Stimulated activated CD8-positive, alpha-beta memory T cell treated with anti-CD3 and anti-CD28 coated beads, Interleukin-12 subunit alpha, Interleukin-12 subunit beta, amount 100 ng/mL, for 24 hours (primary cell): ENCODE data around the gene ZNF683.
"Not testable (repeated sequence)": the region's sequence is repeated elsewhere in the genome, so short reads cannot be mapped to it uniquely, and the experiment has no call there.

Experiments
- DNase-seq: peaks from one replicate; pipeline ENCODE4 v3.0.0-alpha.2; 2020; ENCODE audit errors: extremely low read depth

ZNF683 gene

DNA sequence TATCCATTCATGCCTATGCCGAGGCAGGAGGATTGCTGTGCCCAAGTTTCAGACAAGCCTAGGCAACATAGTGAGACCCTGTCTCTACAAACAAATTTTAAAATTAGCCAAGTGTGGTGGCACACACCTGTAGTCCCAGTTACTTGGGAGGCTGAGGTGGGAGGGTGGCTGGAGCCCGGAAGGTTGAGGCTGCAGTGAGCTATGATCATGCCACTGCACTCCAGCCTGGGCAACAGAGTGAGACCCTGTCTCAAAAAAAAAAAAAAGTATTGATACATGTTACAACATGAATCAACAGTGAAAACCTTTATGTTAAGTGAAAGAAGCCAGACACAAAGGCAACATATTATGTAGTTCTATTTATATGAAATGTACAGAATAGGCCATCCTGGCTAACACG is 12.5 kb upstream of the ZNF683 start:
- DNase-seq, result not testable (repeated sequence)

DNA sequence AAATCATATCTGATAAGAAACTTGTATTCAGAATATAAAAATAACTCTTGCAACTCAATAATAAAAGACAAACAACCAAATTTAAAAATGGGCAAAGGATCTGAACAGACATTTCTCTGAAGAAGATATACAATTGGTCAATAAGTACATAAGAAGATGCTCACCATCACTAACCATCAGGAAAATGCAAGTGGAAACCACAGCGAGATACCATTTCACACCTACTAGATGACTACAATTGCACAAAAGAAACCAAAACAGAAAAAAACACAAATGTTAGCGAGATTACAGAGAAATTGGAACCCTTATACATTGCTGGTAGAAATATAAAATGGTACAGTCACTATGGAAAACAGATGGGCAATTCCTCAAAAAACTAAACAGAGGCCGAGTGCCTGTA is 11.5 kb upstream of the ZNF683 start:
- DNase-seq, result no peak

DNA sequence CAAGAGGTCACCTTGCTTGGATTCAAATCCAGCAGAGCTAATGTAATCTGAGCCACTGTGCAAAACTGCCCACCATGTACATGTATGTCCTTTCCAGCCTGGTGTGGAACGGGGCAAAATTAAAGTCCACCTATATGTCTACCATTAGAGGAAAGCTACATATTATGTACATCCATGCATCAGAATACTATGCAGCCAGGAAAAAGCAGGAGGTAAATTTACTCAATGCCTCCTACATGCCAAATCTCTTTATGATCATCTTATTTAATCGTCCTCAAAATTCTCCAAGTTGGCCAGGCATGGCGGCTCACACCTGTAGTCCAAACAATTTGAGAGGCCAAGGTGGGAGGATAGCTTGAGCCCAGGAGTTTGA is 6.3 kb upstream of the ZNF683 start:
- DNase-seq, result no peak

DNA sequence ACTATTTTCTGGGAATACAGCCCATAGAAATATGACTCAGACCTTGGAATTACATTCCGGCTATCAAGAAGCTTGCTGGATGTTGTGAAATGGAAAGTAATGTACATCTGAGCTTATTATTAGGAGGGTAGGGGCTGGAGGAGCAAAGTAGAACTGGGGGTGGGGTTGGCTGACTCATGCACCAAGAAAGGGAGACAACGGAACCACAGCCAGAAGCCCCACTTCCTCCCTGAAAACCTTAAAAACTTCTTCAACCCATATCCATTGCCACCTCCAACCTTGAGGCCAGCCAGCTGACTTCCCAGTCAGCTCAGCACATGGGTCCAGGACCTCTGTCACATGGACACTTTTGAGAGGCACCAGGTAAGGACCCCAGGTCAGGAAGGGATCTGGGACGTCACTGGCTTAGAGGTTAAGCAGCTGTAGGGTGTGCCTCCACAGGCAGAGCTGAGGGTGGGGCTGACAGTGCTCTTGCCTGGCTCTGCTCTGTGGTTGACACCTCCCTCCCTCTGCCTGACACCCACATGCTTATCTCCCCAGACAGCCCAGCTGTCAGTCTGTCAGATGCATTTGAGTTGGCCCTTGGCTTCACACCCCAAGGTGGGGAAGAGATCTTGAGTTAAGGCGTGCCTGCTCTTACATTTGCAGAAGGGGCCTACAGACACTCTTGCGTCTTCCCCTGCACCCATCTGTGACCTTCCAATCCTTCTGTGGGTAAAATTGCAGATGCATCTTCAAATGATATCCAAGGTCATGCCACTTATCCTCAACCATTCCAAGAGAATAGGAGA is 5.7 kb upstream of the ZNF683 start:
- peak; percentile 54 for DNase-seq

DNA sequence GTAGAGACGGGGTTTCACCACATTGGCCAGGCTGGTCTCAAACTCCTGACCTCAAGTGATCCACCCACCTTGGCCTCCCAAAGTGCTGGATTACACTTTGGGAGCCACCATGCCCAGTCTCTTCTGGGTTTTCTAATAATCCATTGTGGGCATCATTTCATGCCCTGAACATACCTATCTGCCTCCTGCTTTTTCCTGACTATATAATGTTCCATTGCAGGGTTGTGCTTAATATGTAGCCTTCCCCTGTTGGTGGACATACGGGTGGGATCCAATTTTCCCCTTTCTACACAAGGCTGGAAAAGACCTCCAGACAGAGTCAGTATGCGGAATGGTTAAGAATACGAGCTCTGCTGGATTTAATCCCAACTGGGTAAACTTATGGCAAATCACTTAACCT is 3.5 kb upstream of the ZNF683 start:
- no peak for DNase-seq

DNA sequence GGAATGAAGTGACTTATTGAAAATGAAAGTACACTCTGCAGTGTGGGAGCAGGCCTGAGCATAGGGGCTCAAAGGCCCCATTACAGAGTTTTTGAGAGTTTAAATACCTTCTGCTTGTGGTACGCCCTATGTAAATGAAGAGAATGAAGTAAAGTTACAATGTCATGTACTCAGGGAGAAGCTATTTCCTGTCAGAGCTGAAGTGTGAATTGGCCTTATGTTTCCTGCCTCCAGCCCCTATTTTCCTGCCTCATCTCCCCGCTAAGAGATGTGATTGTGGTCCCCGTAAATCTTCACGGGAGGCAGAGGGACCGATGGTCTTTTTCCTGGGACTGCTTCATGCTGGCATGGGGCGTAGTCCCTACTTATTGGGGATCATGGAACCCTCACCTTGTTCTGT is 2.5 kb upstream of the ZNF683 start:
- no peak for DNase-seq

DNA sequence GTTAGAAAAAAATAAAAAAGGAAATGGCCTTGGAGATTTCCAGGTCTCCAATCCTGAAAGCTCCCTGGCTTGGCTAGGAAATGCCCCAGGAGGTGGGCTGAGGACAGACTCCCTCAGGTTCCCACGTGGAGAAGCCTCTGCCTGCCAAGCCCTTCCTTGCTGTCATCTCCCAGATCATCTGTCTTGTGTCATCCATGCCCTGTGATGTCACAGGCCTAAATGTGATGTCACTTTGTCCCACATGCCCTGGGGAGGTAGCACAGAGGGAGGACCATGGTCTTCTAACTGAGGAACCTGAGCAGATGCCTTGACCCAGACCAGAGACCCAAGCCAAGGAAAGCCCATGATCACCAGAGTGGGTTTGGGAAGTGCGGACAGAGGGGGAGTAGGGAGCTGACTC is 1.8 kb upstream of the ZNF683 start:
- not testable (repeated sequence) for DNase-seq

DNA sequence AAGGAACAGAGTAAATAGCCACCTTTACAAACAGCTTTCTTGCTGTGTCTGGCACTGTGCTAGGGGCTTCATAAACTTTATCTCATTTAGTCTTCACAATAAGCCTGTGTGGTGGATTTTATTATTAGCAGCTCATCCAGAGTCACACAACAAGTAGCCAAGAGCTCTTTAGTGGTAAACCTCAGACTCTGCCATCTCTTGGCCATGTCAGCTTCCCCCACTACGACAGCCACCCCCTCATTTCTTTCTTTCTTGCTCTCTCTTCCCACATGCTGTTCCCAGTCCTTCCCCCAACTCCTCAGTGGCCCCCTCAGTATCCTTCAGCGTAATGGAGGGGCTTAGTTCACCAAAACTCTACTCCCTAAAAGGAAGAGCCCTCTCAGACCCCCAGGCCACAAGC is 1.2 kb upstream of the ZNF683 start:
- no peak for DNase-seq

DNA sequence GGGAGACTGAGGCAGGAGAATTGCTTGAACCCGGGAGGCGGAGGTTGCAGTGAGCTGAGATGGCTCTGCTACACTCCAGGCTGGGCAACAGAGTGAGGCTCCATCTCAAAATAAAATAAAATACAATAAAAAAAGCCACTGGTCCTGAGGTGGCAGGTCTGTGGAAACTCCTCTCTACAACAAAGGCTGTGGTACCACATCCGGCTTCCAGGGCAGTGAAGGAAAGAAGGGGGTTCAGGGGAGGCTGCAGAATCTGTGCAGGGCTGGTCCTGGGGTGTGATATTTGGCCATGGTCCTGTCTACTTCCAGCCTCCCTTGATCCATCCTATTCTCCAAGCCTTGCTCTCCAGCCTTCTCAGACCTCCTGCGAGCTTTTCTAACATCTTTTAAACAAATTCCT is 731 bp upstream of the ZNF683 start:
- DNase-seq, result no peak

DNA sequence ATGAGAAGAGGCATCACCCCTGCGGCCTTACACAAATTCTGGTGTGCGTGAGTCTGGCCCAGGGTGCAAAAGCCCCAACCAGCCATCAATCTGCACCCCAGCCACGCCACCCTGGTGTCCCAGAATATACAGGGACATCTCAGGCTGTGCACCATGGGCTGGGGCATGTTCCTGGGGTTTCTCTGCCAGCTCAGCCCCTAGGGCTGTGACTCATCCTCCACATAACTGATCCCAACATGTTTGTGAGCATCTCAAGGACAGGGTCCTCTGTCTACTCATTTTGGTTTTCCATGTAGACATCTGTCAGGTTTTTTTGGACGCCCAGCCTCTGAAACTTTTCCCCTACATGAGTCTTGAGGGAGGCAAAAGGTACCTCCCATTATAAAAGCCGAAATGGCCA is 511 bp downstream of the ZNF683 start:
- no peak for DNase-seq

DNA sequence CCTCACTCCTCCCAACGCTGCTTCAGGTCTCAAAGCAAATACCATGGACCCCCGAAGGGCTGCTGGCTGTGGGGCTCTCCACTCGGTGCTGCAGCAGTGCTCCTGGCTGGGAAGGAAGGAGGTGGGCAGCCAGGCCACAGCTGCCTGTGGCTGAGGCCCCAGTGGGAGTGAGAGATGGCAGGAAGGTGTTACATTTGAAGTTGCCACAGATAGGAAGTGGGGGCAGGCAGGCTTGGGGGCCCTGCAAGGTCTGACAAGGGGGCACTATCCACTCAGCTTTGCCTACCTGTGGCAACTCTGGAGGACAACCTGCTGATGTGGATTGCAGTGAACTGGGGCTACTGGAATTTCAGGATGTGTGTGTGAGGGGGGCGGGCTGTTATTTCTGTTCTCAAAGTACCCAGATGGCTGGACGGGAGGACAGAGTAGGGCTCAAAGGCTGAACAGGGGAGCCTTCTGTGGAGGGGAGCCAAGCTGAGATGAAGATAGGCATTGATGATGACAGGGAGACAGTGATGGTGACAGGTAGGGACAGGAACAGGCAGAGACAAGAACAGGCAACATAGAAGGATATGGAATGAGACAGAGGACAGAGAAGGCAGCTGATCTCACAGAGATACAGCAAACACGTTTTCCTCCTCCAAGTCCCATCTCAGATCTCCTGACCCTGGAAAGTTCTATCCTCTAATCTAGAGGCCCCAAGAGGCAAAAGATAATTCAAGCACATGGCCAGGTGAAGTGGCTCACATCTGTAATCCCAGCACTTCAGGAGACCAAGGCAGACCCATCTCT is 1.8 kb downstream of the ZNF683 start:
- no peak for DNase-seq

DNA sequence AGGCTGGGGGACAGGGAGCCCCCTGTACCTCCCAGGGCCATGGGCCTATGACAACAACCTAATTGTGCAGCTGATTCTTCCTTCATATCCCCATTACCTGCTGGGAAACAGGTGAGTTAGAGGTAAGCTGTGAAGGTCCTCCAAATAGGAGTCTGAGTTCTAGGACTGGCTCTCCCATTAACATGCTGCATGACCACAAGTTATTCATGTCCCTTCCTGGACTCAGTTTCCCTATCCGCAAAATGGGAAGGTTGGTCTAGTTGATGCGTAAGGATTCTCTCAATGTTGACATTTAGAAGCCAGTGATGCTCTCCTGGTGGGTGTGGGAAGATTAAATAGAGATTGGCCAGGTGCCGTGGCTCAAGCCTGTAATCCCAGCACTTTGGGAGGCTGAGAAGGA is 4.1 kb downstream of the ZNF683 start:
- no peak for DNase-seq

DNA sequence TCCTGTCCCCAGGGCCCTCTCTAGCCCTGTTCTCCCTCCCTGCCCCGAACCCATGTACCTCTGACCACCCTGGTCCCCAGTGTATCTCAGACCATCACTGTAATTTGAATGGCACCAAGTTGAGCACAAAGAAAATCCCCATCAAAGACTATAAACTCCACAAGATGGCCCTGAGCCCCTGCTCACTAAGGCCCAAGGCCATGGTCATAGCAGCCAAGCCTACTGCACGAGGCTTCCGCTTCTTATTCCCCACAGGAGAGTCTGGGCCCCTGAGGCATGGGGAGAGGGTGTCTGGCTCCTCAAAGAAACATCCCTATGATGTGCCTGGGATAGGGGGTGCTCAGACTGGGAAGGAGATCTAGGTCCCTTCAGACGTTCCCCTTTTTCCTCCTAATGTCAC is 4.5 kb downstream of the ZNF683 start:
- no peak for DNase-seq

DNA sequence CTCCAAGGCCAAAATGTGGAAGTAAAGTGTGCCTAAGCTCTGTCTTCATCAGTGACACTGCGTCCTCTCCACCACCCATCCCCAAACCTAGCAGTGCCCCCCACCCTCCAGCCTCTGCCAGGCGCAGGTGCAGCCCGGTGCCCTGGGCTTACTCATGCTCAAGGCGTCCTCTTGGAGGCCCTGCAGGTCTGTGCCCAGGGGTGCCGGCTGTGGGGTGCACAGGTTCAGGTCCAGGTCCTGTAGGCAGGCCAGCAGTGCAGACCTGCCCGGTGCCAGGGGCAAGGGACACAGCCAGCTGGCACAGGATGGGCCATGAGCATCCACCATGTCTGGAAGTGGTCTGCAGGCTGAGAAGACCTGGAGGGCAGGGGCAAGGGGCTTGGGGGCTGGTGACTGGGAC is 5.1 kb downstream of the ZNF683 start:
- no peak for DNase-seq

DNA sequence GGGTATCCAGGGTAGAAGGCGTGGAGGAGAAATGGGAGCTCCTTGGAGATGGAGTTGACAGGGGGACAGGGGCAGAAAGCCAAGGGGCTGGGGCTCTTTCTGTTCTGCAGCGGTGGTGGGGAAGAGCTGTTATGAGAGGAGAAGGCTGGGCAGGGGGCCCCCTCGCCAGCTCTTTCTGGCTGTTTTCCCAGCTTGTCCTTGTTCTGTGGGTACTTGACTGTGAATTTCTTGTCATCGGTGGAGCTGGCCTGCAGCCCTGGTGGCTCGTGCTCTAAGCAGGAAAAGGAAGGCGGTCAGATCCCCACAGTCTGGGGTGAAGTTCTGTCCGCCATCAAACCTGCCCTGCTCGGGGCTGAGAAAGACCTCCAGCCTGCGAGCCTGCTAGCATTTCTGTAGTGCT is 7.6 kb downstream of the ZNF683 start:
- DNase-seq, result no peak

DNA sequence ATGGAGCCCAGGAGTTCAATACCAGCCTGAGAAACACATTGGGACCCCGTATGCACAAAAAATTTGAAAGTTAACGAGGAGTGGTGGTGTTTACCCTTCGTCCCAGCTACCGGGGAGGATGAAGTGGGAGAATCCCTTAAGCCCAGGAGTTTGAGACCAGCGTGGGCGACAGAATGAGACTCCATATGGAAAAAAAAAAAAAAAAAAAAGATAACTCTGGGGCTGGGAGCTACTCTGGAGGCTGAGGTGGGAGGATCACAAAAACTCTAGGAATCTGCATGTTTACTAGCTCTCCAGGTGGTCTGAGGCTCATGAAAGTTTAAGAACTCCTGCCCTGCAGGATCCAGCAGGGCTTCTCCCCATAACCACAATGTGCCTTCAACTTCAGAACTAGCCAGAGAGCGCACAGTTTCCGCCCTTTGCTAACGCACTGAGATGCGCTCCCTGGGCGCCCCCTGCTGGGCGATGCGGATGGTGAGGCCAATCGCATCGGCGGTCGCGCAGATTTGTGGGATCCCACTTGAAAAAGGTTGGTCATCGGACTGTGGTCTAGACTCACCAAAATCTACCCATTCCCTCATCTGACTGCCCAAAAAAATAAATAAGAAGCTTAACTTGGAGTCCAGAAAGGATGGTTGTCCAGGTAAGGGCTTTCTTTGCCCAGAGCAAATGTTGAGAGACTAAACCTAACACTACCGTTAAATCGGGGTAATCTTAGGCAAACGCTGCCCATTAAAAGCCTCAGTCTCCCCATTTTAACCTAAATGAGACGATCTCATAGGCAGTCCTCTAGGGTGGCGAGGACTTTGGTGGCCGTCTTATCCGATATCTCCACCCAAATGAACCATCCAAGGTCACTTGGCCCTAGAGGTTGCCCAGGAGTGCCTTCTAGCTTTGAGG is 8.8 kb downstream of the ZNF683 start:
- DNase-seq, result peak; percentile 71

DNA sequence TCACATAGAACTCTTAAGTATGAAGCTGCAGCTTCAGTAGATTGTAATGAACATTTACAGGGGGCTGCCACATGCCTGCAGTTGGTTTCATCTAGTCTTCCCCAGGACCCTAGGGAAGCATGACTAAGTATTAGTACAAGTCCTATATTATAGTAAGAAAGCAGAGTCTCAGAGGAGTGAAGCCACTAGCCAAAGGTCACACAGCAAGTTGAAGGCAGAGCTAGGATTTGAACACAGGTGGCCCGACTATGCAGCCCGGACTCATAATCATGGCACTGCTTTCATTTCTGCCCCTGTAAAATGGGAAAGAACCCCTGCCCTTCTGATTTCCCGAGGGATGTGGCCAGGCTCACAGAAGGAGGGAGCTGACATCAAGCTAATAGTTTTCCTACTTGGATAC is 10.2 kb downstream of the ZNF683 start:
- no peak for DNase-seq

DNA sequence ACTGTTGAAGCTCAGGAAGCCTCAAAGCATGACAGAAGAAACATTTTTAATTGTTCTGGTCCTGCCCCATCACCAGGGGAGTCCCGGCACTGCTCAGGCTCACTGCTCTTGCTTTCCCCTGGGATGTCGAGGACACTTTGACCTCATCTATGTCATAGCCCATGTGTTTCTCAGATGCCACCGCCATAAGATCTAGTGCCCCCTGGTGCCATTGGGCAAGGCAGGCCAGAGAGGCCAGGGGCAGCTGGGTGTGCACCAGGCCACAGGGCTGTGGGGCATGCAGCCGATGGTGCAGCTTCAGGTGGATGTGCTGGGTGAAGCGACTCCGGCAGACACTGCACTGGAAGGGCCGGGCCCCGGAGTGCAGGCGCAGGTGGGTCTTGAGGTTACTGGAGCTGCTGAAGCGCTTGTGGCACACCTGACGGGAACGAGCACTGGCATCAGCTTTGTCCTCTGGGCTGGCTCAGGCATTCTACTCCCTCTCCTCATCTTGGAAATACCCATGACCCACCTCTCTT is 10.9 kb downstream of the ZNF683 start:
- no peak for DNase-seq

DNA sequence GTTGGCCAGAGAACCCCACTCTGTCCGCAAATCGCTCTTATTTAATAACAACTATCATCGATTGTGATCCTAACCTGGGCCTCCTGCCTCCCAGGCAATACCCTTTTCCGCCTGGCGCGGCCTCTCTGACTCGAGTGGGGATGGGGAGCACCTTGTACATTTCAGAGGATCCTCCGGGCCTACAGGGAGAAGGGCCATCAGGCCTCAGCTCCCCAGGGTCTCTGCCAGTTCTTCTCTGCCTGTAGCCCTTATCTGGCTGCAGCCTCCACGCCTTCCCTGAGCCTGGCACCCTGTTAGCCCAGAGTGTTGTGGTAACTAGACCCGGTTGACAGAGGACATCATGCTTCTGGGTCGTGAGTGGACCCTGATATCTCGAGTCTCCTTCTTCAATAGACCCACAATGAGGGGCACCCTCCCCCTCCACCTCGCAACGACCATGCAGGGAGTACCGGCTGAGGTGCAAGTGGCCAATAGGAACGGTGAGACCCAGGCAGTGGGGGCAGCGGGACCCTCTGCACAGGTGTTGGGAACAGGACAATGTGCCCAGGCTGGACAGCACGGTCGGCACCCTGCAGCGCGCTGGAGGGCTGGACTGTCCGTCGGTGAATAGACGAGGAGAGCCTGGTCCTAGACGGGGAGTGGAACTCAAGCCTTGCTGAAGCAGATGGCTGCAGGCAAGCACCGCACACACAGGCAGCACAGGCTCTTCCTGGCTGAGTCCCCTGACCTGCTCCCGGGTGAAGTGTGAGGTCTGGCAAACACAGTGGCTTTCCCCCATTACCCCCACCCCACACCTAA is 11.5 kb downstream of the ZNF683 start:
- DNase-seq, result no peak

DNA sequence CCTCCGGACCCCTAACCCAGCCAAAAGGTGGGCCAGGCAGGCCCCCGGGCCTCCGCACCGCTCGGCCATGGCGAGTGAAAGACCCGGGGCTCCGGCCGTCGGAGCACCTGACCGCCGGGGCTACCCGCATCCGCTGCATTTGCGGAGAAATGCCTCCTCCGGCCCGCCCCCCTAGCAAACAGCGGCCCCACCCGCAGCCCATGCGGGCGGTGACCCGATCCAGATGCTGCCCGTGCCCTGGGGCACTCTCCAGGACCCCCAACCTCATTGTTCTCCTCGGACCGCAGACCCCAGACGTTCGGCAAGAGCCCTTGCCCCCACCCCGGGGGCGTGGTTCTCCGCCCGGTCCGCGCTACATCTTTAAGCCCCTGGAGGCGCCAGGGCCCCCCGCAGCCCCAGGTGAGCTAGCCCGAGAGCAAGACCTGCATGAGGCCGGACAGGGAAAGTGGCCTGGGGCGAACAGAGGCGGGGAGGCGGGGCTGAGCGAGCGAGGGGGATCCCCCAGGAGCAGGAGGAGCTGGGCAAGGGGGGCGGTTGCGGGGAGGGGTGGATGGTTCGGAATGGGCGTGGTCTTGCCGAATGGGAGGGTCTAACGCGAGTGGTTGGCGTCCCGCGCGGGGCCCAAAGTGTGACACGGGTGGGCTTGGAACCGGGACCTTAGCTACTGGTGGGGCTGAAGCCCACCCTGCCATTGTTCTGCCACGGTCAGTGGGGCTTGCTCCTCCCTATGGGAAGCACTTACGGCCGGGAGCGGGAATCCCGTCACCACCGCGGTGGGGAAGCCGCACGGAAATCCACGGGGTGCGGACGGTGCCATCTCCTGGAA is 12.4 kb downstream of the ZNF683 start:
- DNase-seq, result no peak
